Measurements from ENCODE around the gene WNK1.

DNA sequence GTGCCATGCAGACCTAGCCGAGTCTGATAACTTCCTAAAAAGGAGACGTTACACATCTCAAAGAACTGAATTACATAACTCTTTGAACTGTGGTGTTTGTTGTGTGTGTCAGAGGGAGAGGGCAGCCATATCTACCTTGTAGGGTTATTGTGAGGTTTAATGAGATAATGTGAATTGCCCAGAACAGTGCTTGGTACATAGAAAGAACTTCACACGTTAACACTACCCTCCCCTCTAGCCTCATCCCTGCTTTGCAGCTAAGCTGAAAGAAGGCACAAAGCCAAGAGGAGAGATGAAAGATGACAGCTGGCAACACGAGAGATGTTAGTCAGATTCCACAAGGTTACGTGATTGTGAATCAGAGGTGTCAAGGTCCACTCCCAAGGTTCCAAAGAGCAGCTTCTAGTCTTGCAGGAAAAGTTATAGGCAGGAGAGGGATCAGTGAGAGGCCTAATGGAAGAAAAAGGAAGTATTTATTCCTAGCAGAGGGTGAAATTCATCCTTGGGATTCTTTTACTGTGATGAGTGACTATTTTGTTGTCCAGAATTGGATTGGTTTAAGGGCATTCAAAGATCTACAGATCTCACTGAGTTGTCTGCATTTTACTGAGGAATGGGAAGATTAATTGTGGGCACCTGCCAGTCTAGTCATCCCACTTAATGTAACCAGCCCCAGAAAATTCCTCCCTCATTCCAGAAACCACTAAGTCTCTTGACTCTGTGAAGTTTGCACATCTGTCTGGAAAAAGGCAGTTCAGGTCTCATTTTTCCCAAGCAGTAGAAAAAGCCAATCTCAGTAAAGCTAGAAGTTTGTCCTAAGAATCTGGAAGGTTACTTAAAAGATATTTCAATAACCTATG, 25.9 kb upstream of the WNK1 start:
- TF ChIP-seq POLR2A (IDR thresholded peaks at IDR 0.05; ENCODE audit: low read depth, low read length) (no peak), TAF1 (IDR thresholded peaks at IDR 0.05; ENCODE audit: borderline replicate concordance, low read depth, low read length) (no peak), POLR2AphosphoS5 (IDR thresholded peaks at IDR 0.05; ENCODE audit: low read depth, low read length) (no peak)
